HEK293T (cell line): ENCODE results near the gene PTP4A1.

ENCODE experiments used
- FOXA1 ChIP-seq: fragments of 450-650 bp; IDR thresholded peaks from 2 replicates; pipeline ENCODE4 v1.6.1; 2016; ENCODE audit warnings: mild to moderate bottlenecking
- FOXK2 ChIP-seq: fragments of 450-650 bp; IDR thresholded peaks from 2 replicates; pipeline ENCODE4 v1.6.1; 2016; ENCODE audit warnings: mild to moderate bottlenecking
- FOXM1 ChIP-seq: fragments of 450-650 bp; IDR thresholded peaks from 2 replicates; pipeline ENCODE4 v1.6.1; 2017; ENCODE audit warnings: mild to moderate bottlenecking, borderline replicate concordance
- SUZ12 ChIP-seq: fragments of 450-650 bp; IDR thresholded peaks from 2 replicates; pipeline ENCODE4 v1.6.1; 2016; ENCODE audit warnings: mild to moderate bottlenecking
- ZNF384 ChIP-seq: fragments of 450-650 bp; IDR thresholded peaks from 2 replicates; pipeline ENCODE4 v1.6.1; 2016

- TF ChIP-seq SUZ12 (no peak), FOXM1 (no peak), ZNF384 (no peak), FOXK2 (no peak), FOXA1 (no peak)
These were observed 37.0 kb downstream of the PTP4A1 start for GRCh38 chr6:63609231-63609630.
